Fibroblast of skin of abdomen (primary cell): ENCODE measurements around the gene CRYGD.
"Not testable (repeated sequence)": the region's sequence is repeated elsewhere in the genome, so short reads cannot be mapped to it uniquely, and the experiment has no call there.

Experiments
- DNase-seq: peaks from one replicate; pipeline ENCODE4 v3.0.0-alpha.2; 2013

Gene CRYGD

DNA sequence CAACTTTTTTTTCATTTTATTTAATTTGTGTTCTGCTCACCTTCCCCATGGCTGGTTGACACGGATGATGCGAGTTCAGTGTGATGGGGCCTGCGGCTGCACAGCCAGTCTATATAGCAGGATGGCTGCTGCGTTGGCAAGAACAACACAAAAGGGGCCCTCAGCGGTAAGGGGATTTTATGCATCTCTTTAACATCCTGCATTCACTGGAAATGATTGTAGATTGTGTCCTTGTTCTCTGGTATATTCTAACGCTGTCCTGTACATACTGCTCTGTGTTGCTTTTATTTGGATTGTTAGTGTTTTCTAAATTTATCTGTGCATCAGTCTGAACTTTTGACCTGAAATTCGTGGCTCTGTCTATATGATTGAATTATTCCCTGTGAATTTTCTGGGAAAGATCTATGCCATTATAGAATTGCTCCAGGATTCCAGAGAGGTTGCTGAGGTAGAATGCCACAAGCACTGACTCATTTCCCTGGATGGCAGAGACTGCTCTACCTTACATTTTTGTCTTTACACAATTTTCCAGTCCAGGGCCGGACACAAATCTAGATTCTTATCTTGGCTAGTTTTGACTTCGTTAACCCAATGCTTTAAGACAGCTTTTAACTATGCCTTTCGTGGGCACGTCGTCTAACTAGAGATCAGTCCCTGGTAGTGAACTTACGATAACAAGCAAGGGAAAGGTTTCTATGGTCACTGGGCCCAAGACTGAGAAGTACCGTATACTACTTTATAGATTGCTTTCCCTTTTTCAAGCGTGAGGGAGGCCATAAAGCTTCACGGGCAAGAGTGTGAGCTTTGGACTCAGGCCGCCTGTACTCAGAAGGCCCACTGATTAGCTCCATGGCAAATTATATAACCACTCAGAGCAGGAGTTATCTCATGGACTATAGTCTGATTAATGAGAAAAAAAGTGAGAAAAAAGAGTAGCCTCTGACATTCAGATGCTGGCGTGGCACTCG is 5.7 kb upstream of the CRYGD start, which contains the start of gene CRYGC:
Gene CRYGC (minus strand): TSS at position 85 of the 968 bp plus-strand sequence. CDS start 36 bp downstream, at position 49.
- no peak for DNase-seq

DNA sequence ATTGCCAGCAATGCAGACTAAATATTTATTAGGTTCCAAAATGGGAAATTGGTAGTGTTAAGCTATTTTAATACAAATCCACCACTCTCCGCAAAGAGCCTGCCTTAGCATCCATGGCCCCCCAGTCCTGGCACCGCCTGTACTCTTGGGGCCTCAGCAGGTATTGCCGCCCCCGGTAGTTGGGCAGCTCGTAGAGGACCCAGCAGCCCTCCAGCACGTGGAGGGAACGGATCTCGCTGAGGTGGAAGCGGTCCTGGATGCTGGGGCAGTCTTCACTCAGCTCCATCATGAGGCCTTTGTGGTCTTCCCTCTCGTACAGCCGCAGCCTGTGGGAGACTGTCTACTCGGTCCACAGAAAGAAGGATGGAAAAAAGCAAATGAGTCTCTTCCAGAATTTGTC is 3.8 kb upstream of the CRYGD start:
- no peak for DNase-seq

- no peak for DNase-seq
These were observed 2.8 kb upstream of the CRYGD start for GRCh38 chr2:208127090-208127489.

- DNase-seq = no peak
These were observed 927 bp upstream of the CRYGD start for GRCh38 chr2:208125251-208125650.

GRCh38 chr2:208122248-208122647 is 2.1 kb downstream of the CRYGD start:
- DNase-seq = no peak

- no peak for DNase-seq
These were observed 5.4 kb downstream of the CRYGD start for GRCh38 chr2:208118918-208119317.

- DNase-seq = not testable (repeated sequence)
These were observed 6.9 kb downstream of the CRYGD start for GRCh38 chr2:208117390-208117789.

DNA sequence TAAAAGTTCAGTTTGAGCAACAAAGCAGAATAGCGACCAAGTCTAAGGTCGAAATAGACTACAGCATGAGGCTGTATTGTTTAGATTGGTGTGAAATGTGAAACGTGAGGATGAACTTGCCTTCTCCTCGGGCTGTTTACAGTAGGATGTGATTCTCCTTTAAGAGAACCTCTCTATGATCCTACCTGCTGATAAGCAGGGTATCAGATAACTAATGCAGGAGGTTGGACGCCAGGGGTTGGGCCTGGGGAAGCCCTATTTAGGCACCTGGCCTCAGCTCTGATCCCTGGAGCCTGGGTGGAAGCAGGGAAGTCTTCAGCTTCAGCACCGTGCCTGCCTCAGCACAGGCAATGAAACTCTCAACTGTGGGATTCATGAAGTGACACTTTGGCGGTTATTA is 11.4 kb downstream of the CRYGD start:
- no peak for DNase-seq

GRCh38 chr2:208112273-208112745 is 12.0 kb downstream of the CRYGD start:
- not testable (repeated sequence) for DNase-seq

GRCh38 chr2:208103616-208104015 is 20.7 kb downstream of the CRYGD start:
- DNase-seq = no peak

DNA sequence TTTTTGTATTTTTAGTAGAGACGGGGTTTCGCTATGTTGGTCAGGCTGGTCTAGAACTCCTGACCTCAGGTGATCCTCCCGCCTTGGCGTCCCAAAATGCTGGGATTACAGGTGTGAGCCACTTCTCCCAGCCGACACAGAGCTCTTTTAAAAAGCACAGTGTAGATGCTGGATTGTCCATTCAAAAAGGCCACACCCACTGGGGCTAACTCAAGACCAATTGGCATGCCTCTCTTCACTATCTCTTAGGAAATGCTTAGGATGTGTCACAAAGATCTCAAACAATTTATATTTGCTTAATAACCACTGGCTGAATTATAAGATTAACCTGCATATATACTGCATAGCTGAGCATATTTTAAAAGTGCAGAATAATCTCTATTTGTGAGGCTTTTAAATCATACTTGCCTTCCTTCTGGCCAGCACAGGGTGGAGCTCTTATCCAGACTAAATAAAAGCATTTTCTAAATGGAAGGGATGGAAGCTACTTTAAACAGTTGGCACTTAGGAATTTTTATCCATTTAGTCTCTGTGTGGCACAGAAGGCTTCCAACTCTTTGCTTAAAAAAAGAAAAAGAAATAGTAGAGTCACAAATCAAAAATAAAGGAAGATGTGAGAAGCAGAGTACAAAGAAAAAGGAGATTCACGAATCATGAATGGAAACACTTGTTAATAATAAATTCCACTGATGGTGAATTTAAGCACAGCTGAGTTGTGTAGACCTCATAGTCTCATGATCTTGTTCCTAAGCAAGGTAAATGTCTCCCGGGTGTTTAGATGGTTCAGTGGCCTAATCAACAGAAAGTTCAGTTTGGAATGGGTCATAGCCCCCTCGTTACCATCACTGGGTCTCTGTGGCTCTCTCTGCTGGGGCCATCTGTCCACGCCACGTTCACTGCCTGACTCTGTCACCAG is 22.4 kb downstream of the CRYGD start:
- no peak for DNase-seq

GRCh38 chr2:208099682-208100470 is 24.4 kb downstream of the CRYGD start:
- DNase-seq = no peak

DNA sequence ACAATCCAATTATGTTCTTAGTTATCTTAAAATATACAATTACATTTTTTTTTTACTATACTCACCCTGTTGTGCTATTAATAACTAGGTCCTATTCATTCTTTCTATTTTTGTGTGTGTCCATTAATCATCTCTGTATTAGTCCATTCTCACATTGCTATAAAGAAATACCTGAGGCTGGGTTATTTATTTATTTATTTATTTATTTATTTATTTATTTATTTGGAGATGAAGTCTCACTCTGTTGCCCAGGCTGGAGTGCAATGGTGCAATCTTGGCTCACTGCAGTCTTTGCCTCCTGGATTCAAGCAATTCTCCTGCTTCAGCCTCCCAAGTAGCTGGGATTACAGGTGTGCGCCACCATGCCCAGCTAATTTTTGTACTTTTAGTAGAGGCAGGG is 25.6 kb downstream of the CRYGD start:
- not testable (repeated sequence) for DNase-seq

DNA sequence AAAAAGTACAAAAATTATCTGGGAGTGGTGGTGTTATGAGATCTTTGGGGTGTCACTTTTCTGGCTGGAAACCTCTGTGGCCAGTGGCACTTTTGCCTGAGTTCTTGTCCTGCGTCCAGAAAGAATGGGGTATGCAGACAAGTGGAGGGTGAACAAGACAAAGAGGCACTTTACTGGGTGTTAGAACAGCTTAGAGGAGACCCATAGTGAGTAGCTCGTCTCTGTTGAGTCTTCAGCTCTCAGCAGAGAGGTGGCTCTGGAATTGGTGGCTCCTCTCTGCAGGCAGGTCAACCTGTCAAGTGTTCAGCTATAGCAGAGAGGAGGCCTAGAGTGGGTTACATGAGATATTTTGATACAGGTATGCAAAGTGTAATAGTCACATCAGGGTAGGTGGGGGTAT is 26.1 kb downstream of the CRYGD start:
- no peak for DNase-seq

GRCh38 chr2:208097801-208098200 is 26.5 kb downstream of the CRYGD start:
- peak; percentile 7 for DNase-seq

DNA sequence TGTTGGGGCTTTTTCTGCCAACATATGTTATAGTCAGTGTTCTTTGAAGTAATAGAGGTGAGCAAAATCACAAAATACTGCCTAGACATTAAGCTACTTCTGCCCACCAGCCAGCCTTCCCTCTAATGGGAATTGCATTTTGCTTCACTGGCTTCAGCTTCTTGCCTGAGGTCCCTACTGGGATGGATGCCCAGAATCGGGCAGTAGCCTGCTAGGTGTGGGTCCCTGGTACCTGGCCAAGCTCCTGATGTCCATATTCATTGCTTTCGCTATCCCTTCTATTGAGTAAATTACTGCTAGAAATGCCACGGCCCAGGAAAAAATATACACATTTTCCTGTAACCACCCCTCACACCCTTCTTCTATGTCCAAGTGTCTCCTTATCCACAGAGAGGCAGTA is 27.0 kb downstream of the CRYGD start:
- DNase-seq = no peak

- no peak for DNase-seq
These were observed 28.2 kb downstream of the CRYGD start for GRCh38 chr2:208096080-208096479.

- DNase-seq = no peak
These were observed 31.2 kb downstream of the CRYGD start for GRCh38 chr2:208093128-208093527.

GRCh38 chr2:208092093-208092832 is 32.1 kb downstream of the CRYGD start:
- no peak for DNase-seq

DNA sequence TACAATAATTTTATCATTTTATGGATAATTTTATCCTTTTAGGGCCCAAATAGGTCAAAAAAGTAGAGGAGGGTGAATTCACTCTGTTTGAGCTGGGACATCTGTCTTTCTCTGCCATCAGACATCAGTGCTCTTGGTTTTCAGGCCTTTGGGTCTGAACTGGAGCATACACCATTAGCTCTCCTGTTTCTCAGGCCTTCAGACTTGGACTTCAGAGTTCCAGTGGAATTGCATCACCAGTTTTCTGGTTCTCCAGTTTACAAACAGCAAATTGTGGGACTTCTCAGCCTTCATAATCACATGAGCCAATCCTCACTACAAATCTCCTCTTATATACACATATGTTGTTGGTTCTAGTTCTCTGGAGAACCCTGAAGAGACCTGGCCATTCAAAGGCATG is 33.9 kb downstream of the CRYGD start:
- no peak for DNase-seq

DNA sequence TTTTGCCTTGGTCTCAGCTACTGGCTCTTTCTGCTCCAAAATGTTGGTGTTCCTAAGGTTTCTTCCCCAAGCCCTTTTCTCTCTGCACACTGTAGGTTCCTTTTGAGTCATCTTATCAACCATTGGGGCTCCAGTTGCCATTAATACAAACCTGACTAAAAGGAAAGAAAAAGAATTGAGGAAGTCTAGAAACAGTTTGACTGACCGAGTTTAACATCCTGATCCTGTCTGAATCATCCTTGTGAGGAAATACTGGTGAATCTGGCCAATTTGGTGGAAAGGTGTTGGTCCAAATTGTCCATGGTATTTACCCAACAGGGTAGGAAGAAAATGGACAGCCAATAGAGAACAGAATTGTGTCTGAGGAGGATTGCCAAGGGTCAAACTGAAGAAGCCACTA is 38.3 kb downstream of the CRYGD start:
- DNase-seq = no peak
